ENCODE measurements around the gene ICAM5.

DNA sequence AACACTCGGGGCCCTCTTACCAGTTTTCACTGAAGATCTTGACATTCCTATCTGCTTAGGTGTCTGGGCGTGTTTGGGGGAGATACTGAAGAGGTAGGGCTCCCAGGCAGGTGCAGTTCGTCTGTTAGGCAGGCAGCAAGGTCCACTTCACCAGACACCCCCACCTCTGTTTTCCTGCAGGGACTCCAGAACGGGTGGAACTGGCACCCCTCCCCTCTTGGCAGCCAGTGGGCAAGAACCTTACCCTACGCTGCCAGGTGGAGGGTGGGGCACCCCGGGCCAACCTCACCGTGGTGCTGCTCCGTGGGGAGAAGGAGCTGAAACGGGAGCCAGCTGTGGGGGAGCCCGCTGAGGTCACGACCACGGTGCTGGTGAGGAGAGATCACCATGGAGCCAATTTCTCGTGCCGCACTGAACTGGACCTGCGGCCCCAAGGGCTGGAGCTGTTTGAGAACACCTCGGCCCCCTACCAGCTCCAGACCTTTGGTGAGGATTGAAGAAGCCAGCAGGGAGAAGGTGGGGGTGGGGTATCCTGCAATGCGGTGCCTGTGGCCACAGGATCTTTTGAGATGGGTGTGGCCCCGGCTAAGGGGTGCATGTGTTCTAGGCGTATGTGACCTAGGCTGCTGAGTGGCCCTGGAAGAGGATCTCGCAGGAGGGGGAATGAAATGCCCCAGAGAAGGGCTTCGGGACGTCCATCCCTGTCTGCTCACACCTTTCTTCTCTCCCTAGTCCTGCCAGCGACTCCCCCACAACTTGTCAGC, 6.3 kb upstream of the ICAM5 start:
- TF ChIP-seq GATA2 (IDR thresholded peaks at IDR 0.05; ENCODE audit: low read depth, low read length) (no peak), GATA3 (IDR thresholded peaks at IDR 0.05; ENCODE audit: low read depth, low read length) (no peak)
